ENCODE results near the gene RUFY3.
A peak's percentile ranks its signal among the peaks of the same experiment; 100 is the strongest.
"Not testable (repeated sequence)": the region's sequence is repeated elsewhere in the genome, so short reads cannot be mapped to it uniquely, and the experiment has no call there.

The RUFY3 gene

GRCh38 chr4:70759627-70760026 lies 37.9 kb downstream of the RUFY3 start:
- H3K4me3 ChIP-seq (ENCODE audit: low read length): no peak overlapping the region
- DNase-seq (ENCODE audit: low read depth, low spot score): no peak

GRCh38 chr4:70760662-70761061 lies 38.9 kb downstream of the RUFY3 start:
- H3K4me3 ChIP-seq (ENCODE audit: low read length): no peak overlapping the region
- DNase-seq (ENCODE audit: low read depth, low spot score): no peak

GRCh38 chr4:70761276-70761816 lies 39.6 kb downstream of the RUFY3 start:
- H3K4me3 ChIP-seq (ENCODE audit: low read length): no peak overlapping the region
- no peak for DNase-seq (ENCODE audit: low read depth, low spot score)

- no peak overlapping the region for H3K4me3 ChIP-seq (ENCODE audit: low read length)
- no peak for DNase-seq (ENCODE audit: low read depth, low spot score)
Measured at GRCh38 chr4:70765368-70765767, 43.6 kb downstream of the RUFY3 start.

GRCh38 chr4:70768301-70768948 lies 46.7 kb downstream of the RUFY3 start:
- H3K4me3 ChIP-seq (ENCODE audit: low read length): no peak overlapping the region
- no peak for DNase-seq (ENCODE audit: low read depth, low spot score)

GRCh38 chr4:70769396-70769795 lies 47.6 kb downstream of the RUFY3 start:
- DNase-seq (ENCODE audit: low read depth, low spot score): peak; percentile 75
- not testable (repeated sequence) for H3K4me3 ChIP-seq (ENCODE audit: low read length)

- DNase-seq (ENCODE audit: low read depth, low spot score): no peak
- H3K4me3 ChIP-seq (ENCODE audit: low read length): no peak overlapping the region
Measured at GRCh38 chr4:70772929-70773555, 51.3 kb downstream of the RUFY3 start.

GRCh38 chr4:70778888-70779422 lies 57.2 kb downstream of the RUFY3 start:
- no peak overlapping the region for H3K4me3 ChIP-seq (ENCODE audit: low read length)
- no peak for DNase-seq (ENCODE audit: low read depth, low spot score)

- no peak overlapping the region for H3K4me3 ChIP-seq (ENCODE audit: low read length)
Measured at GRCh38 chr4:70783096-70783495, 61.3 kb downstream of the RUFY3 start.

GRCh38 chr4:70787496-70787895 lies 65.7 kb downstream of the RUFY3 start:
- DNase-seq (ENCODE audit: low read depth, low spot score): no peak
- H3K4me3 ChIP-seq (ENCODE audit: low read length): no peak overlapping the region

More at GRCh38 chr4:70783096-70783495, 61.3 kb downstream of the RUFY3 start:
- DNase-seq (ENCODE audit: low read depth, low spot score): no peak

GRCh38 chr4:70788733-70789132 lies 67.0 kb downstream of the RUFY3 start:
- no peak for DNase-seq (ENCODE audit: low read depth, low spot score)
- no peak overlapping the region for H3K4me3 ChIP-seq (ENCODE audit: low read length)

- no peak overlapping the region for H3K4me3 ChIP-seq (ENCODE audit: low read length)
- no peak for DNase-seq (ENCODE audit: low read depth, low spot score)
Measured at GRCh38 chr4:70793626-70794025, 71.9 kb downstream of the RUFY3 start.

GRCh38 chr4:70801265-70801809 lies 79.6 kb downstream of the RUFY3 start:
- peak; percentile 73 for DNase-seq (ENCODE audit: low read depth, low spot score)
- H3K4me3 ChIP-seq (ENCODE audit: low read length): no peak overlapping the region

GRCh38 chr4:70802928-70803580 lies 81.3 kb downstream of the RUFY3 start:
- DNase-seq (ENCODE audit: low read depth, low spot score): no peak
- H3K4me3 ChIP-seq (ENCODE audit: low read length): no peak overlapping the region

GRCh38 chr4:70808151-70808550 lies 86.4 kb downstream of the RUFY3 start:
- DNase-seq (ENCODE audit: low read depth, low spot score): no peak
- H3K4me3 ChIP-seq (ENCODE audit: low read length): no peak overlapping the region

- no peak for DNase-seq (ENCODE audit: low read depth, low spot score)
- no peak overlapping the region for H3K4me3 ChIP-seq (ENCODE audit: low read length)
Measured at GRCh38 chr4:70815370-70815769, 93.6 kb downstream of the RUFY3 start.

GRCh38 chr4:70816894-70817293 lies 95.1 kb downstream of the RUFY3 start:
- no peak for DNase-seq (ENCODE audit: low read depth, low spot score)
- no peak overlapping the region for H3K4me3 ChIP-seq (ENCODE audit: low read length)

GRCh38 chr4:70818173-70818855 lies 96.5 kb downstream of the RUFY3 start:
- DNase-seq (ENCODE audit: low read depth, low spot score): peak; percentile 18
- no peak overlapping the region for H3K4me3 ChIP-seq (ENCODE audit: low read length)

- H3K4me3 ChIP-seq (ENCODE audit: low read length): no peak overlapping the region
- no peak for DNase-seq (ENCODE audit: low read depth, low spot score)
Measured at GRCh38 chr4:70818921-70819320, 97.2 kb downstream of the RUFY3 start.
